Esophagus muscularis mucosa (tissue), 3 donors: ENCODE measurements around the gene TNFAIP8L2.
A peak's percentile ranks its signal among the peaks of the same experiment; 100 is the strongest.

Experiments
- POLR2A ChIP-seq: fragments of 450-650 bp; IDR thresholded peaks from one replicate; pipeline ENCODE4 v1.6.1; 2017; ENCODE audit warnings: antibody characterized with exemption, moderate library complexity, mild to moderate bottlenecking, low read depth
- POLR2AphosphoS5 ChIP-seq, 2 donors: sonication (generic); formaldehyde crosslinking; IDR thresholded peaks; one replicate each; pipeline ENCODE4 v1.6.1; 2017; ENCODE audit warnings: antibody characterized with exemption in 2 of 2
- TF ChIP-seq, protein P1 (sequence below), 3 experiments: fragments of 200-600 bp in 2 of 3; fragments of 450-650 bp in 1 of 3; sonication (generic) in 2 of 3; IDR thresholded peaks; one replicate each; pipeline ENCODE4 v1.5.1; 2017 to 2019; ENCODE audit warnings: antibody characterized with exemption in 3 of 3, mild to moderate bottlenecking in 2 of 3, moderate library complexity in 1 of 3

DNA sequence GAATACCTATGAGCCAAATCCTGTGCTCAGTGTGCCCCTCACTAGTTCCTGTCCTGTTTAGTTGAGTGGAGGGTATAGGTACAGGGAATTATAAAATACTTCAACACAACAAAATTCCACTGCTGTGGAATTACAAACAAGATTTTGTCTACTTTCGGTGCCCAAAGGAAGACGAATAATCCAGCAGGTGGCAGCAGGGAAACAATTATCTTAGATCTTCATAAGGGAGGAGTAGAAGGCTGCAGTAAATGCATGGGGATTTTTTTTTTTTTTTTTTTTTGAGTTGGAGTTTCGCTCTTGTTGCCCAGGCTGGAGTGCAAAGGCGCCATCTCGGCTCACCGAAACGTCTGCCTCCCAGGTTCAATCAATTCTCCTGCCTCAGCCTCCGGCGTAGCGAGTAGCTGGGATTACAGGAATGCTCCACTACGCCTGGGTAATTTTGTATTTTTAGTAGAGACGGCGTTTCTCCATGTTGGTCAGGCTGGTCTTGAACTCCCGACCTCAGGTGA lies 39.9 kb downstream of the TNFAIP8L2 start:
- TF ChIP-seq, protein P1, sequence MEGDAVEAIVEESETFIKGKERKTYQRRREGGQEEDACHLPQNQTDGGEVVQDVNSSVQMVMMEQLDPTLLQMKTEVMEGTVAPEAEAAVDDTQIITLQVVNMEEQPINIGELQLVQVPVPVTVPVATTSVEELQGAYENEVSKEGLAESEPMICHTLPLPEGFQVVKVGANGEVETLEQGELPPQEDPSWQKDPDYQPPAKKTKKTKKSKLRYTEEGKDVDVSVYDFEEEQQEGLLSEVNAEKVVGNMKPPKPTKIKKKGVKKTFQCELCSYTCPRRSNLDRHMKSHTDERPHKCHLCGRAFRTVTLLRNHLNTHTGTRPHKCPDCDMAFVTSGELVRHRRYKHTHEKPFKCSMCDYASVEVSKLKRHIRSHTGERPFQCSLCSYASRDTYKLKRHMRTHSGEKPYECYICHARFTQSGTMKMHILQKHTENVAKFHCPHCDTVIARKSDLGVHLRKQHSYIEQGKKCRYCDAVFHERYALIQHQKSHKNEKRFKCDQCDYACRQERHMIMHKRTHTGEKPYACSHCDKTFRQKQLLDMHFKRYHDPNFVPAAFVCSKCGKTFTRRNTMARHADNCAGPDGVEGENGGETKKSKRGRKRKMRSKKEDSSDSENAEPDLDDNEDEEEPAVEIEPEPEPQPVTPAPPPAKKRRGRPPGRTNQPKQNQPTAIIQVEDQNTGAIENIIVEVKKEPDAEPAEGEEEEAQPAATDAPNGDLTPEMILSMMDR (IDR thresholded peaks at IDR 0.05) = peak; percentile 58 to 76 (median 62)
- no peak for TF ChIP-seq POLR2AphosphoS5 (IDR thresholded peaks at IDR 0.05)
- no peak for TF ChIP-seq POLR2A
